Mesodermal cell (in vitro differentiated cells): Measurements from ENCODE around the gene WDR90.

Experiments
- H3K27ac ChIP-seq: 2 replicates; pipeline ENCODE4 v1.7.0; 2013; ENCODE audit warnings: mild to moderate bottlenecking, low read depth, low read length, moderate library complexity; ENCODE audit not compliant: severe bottlenecking
- H3K36me3 ChIP-seq: 2 replicates; pipeline ENCODE4 v1.7.1; 2013; ENCODE audit warnings: mild to moderate bottlenecking, low read length, moderate library complexity; ENCODE audit not compliant: control insufficient read depth, insufficient read depth
- H3K4me1 ChIP-seq: one replicate; pipeline ENCODE4 v1.7.1; 2013; ENCODE audit warnings: mild to moderate bottlenecking, low read length; ENCODE audit not compliant: insufficient read depth, control insufficient read depth, poor library complexity, severe bottlenecking
- H3K4me3 ChIP-seq: 2 replicates; pipeline ENCODE4 v1.7.0; 2013; ENCODE audit warnings: low read length, control low read depth, mild to moderate bottlenecking; ENCODE audit not compliant: insufficient read depth, poor library complexity, severe bottlenecking; ENCODE audit errors: extremely low read depth
- H3K9me3 ChIP-seq: 2 replicates; pipeline ENCODE4 v1.7.1; 2013; ENCODE audit warnings: mild to moderate bottlenecking, low read length, moderate library complexity; ENCODE audit not compliant: control insufficient read depth
- WGBS, 2 experiments: methylation state at CpG; one replicate each; pipeline ENCODE4 v1.1.5; 2013; ENCODE audit warnings: missing lambda C conversion rate in 2 of 2; ENCODE audit not compliant: insufficient coverage in 2 of 2; 5-methylcytosine and 5-hydroxymethylcytosine counted together

WDR90 gene

DNA sequence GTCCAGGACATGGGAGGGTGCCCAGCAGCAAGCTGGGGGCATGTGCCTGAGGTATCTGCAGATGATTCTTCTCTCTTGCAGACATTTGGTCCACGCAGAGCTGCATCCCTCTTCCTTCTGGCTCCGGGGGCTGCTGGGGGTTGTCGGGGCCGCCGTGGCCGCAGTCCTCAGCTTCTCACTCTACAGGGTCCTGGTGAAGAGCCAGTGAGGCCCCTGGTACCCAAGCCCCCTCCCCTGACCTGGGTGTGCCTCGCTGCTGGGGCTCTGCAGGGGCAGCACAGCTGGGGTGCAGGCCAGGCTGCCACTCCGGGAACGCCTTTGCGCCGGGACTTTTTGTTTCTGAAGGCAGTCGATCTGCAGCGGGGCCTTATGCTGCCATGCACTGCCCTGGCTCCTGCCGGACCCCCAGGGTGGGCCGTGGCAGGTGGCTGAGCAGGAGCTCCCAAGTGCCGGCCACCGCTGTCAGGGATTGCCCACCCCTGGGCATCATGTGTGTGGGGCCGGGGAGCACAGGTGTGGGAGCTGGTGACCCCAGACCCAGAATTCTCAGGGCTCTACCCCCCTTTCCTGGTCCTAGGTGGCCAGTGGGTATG is 24.3 kb downstream of the WDR90 start:
- WGBS, 2 experiments = 98 to 99% methylated on average over 12 to 18 of the region's 18 CpGs
- H3K9me3 ChIP-seq = no peaks in the 10 kb centered on the region
- peaks cover 49% of the 10 kb centered on the region for H3K36me3 ChIP-seq
- peaks cover 17% of the 10 kb centered on the region for H3K4me1 ChIP-seq
- H3K27ac ChIP-seq = no peak overlapping the region
- no peak overlapping the region for H3K4me3 ChIP-seq

DNA sequence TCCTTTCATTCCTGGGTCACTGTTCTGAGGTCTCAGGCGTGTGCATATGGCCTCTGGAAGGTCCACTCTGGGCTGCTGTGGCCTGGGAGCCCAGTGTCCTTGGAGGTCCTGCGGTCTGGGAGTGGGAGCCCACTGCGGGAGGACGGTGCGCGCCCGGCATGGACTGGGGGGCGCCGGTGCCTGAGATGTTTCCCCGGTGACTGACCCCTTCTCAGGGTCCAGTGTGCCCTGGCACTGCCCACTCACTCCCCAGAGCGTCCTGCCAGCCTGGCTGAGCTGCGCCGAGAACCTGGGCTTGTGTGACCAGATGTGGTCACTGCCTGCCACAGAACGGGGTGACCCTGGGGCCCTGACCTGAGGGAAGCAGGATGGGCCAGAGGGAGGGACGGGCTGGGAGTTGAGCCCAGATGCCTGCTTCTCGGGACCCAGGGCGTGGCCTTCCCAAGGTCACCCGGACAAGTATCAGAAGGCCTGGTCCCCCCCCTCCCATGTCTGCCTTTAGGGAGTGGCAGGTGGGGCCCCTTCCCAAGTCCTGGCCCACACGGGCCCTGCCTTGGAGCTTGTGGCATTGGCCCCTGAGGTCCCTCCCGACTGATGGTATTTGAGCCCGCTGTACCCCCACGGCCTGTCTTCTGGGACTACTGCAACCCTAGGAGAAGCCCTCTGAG is 25.2 kb downstream of the WDR90 start:
- no peak overlapping the region for H3K27ac ChIP-seq
- H3K9me3 ChIP-seq = no peaks in the 10 kb centered on the region
- H3K4me1 ChIP-seq = peaks cover 12% of the 10 kb centered on the region
- 93 to 95% methylated on average over 17 to 22 of the region's 22 CpGs for WGBS, 2 experiments
- peaks cover 46% of the 10 kb centered on the region for H3K36me3 ChIP-seq
- H3K4me3 ChIP-seq = no peak overlapping the region

DNA sequence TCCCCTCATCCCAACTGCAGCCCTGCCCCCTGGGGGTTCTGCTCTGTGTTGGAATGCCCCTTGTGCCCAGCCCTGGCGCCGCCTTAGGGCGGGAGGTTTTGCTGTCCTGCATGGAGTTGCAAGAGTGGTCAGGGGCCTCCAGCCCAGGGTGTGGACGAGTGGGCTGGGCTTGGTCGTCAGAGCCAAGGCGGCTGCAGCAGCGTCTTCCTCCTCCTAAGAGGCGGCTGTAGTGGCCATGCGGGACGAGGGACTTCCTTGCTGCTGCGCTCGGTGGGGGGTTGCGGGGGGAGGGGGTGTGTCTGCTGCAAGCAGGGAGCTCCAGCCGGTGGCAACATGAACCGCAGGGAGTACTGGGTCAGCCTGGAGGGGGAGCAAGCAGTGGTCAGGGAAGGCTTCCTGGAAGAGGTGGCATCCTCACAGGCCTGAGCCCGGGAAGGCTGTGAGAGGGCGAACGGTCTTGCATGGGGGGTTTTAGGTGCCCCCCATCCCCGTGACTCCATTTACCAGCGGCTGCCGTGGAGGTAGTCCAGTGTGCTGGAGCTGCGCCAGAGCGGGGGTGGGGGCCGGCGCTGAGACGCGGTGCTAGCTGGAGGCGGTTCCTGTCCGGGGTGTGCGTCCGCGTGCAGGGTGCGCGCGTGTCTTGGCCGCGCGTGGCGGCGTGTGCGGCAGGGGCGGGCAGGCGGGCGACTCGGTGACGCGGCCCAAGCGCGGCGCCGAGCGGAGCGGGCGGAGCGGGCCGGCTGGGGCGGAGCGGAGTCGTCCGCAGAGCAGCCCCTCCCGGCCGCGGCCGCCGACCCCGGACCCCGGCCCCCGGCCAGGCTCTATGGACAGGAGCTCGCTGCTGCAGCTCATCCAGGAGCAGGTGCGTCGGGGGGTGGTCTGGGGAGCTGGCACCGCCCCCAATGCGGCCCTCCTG is 26.1 kb downstream of the WDR90 start, which contains the start of gene RHBDL1:
Gene RHBDL1 (plus strand): TSS at position 704 of the 916 bp plus-strand sequence. CDS start 120 bp downstream, at position 824.
- WGBS, 2 experiments = 9 to 11% methylated on average over 41 to 64 of the region's 73 CpGs
- Histone ChIP-seq H3K27ac (no peak within 1 kb of the TSS), H3K9me3 (no peaks in the 10 kb centered on the region), H3K36me3 (peaks cover 38% of the 10 kb centered on the region), H3K4me3 (peak within 1 kb of the TSS; percentile 22), H3K4me1 (peaks cover 10% of the 10 kb centered on the region)

DNA sequence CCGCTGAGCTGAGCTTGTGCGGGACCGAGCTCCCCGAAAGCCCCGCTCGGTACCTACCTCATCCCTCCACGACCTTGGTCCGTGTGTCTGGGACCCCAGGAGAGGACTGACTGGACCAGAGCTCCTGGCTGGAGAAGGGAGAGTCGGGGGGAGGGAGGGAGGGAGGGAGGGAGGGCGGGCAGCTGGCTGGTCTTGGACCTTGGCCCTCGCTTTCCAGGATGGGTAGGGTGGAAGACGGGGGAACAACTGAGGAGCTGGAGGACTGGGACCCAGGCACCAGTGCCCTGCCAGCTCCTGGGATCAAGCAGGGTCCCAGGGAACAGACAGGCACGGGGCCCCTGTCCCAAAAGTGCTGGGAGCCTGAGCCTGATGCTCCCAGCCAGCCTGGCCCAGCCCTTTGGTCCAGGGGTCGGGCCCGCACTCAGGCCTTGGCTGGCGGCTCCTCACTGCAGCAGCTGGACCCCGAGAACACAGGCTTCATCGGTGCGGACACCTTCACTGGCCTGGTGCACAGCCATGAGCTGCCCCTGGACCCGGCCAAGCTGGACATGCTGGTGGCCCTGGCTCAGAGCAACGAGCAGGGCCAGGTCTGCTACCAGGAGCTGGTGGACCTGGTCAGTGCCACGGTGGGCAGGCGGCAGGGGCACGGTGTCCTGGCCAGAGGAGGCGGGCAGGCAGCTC is 26.9 kb downstream of the WDR90 start:
- Histone ChIP-seq H3K36me3 (peaks cover 30% of the 10 kb centered on the region), H3K27ac (no peak overlapping the region), H3K9me3 (no peaks in the 10 kb centered on the region), H3K4me1 (peaks cover 12% of the 10 kb centered on the region), H3K4me3 (no peak overlapping the region)
- 81 to 85% methylated on average over 16 to 18 of the region's 25 CpGs for WGBS, 2 experiments

DNA sequence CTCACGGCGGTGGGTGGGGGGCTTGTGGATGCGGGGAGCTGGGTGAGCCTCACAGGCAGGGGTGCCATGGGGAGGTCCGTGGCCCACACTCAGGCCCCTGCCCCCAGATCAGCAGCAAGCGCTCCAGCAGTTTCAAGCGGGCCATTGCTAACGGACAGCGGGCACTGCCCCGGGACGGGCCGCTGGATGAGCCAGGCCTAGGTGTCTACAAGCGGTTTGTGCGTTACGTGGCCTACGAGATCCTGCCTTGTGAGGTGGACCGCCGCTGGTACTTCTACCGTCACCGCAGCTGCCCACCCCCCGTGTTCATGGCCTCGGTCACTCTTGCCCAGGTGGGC is 27.4 kb downstream of the WDR90 start:
- Histone ChIP-seq H3K4me1 (peaks cover 18% of the 10 kb centered on the region), H3K27ac (no peak overlapping the region), H3K4me3 (no peak overlapping the region), H3K9me3 (no peaks in the 10 kb centered on the region), H3K36me3 (peaks cover 27% of the 10 kb centered on the region)
- 97 to 98% methylated on average over 21 of the region's 21 CpGs for WGBS, 2 experiments

DNA sequence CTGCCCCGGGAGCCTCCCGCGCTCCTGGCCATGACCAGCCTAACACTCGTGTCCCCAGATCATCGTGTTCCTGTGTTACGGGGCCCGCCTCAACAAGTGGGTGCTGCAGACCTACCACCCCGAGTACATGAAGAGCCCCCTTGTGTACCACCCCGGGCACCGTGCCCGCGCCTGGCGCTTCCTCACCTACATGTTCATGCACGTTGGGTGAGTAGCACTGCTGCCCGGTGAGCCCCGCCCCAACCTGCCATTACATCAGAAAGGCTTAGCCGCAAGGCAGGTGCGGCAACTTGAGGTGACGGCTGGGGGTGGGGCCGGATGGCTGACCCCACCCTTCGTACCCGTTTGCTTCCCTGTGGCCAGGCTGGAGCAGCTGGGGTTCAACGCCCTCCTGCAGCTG is 27.7 kb downstream of the WDR90 start:
- Histone ChIP-seq H3K36me3 (peaks cover 27% of the 10 kb centered on the region), H3K4me1 (peaks cover 21% of the 10 kb centered on the region), H3K27ac (no peak overlapping the region), H3K9me3 (no peaks in the 10 kb centered on the region), H3K4me3 (no peak overlapping the region)
- WGBS, 2 experiments = 93% methylated on average over 23 of the region's 23 CpGs

DNA sequence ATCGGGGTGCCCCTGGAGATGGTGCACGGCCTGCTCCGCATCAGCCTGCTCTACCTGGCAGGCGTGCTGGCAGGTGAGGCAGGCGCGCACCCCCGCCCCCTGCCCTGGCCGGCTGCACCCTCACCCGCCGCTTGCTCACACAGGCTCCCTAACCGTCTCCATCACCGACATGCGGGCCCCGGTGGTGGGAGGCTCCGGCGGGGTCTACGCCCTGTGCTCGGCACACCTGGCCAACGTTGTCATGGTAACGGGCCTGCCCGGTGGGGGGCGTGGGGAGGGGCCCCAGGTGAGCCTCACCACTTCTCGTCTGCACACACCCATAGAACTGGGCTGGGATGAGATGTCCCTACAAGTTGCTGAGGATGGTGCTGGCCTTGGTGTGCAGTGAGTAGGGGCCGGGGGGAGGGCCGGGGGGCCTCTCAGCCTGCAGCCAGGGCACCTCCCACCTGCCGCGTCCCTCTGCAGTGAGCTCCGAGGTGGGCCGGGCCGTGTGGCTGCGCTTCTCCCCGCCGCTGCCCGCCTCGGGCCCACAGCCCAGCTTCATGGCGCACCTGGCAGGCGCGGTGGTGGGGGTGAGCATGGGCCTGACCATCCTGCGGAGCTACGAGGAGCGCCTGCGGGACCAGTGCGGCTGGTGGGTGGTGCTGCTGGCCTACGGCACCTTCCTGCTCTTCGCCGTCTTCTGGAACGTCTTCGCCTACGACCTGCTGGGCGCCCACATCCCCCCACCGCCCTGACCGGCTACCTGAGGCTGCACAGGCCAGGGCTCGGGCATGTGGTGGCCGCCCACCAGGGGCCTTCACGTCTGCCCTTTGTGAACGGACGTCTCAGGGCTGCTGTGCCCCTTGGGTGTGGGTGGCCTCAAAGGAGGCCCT is 28.4 kb downstream of the WDR90 start:
- Histone ChIP-seq H3K27ac (no peak overlapping the region), H3K4me3 (no peak overlapping the region), H3K9me3 (no peaks in the 10 kb centered on the region), H3K4me1 (peaks cover 23% of the 10 kb centered on the region), H3K36me3 (peaks cover 28% of the 10 kb centered on the region)
- WGBS, 2 experiments = 91 to 94% methylated on average over 35 to 54 of the region's 57 CpGs

DNA sequence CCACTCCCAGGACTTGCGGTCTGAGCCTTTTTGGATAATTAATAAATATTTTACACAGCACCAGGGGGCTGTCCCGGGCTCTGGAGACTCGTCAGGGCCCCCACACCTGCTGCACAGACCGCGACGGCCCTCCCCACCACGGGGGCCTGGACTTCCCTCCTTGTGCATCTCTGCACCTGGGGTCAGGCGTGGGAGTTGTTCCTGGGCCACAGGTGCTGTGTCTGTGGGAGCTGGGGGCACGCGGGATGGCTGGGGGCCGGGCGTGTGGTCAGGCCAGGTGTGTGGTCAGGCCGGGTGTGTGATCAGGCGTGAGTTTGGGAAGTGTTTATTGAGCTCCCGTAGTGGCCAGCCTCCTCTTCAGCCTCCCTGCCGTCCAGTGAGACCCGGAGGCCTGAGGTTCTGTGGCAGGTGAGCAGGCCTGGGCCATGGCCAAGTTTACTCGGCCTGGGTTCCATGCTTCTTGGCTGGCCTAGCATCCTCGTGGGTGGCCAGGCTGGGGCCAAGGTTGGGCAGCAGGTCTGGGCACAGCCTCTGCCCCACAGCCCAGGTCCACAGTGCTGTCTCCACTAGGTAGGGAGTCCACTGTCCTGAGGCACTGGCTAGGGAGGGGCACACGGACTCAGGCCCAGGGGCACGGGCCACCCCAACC is 29.2 kb downstream of the WDR90 start:
- Histone ChIP-seq H3K9me3 (no peaks in the 10 kb centered on the region), H3K36me3 (peaks cover 29% of the 10 kb centered on the region), H3K4me1 (peaks cover 23% of the 10 kb centered on the region), H3K4me3 (no peak overlapping the region), H3K27ac (no peak overlapping the region)
- WGBS, 2 experiments = 92 to 95% methylated on average over 17 to 18 of the region's 21 CpGs

DNA sequence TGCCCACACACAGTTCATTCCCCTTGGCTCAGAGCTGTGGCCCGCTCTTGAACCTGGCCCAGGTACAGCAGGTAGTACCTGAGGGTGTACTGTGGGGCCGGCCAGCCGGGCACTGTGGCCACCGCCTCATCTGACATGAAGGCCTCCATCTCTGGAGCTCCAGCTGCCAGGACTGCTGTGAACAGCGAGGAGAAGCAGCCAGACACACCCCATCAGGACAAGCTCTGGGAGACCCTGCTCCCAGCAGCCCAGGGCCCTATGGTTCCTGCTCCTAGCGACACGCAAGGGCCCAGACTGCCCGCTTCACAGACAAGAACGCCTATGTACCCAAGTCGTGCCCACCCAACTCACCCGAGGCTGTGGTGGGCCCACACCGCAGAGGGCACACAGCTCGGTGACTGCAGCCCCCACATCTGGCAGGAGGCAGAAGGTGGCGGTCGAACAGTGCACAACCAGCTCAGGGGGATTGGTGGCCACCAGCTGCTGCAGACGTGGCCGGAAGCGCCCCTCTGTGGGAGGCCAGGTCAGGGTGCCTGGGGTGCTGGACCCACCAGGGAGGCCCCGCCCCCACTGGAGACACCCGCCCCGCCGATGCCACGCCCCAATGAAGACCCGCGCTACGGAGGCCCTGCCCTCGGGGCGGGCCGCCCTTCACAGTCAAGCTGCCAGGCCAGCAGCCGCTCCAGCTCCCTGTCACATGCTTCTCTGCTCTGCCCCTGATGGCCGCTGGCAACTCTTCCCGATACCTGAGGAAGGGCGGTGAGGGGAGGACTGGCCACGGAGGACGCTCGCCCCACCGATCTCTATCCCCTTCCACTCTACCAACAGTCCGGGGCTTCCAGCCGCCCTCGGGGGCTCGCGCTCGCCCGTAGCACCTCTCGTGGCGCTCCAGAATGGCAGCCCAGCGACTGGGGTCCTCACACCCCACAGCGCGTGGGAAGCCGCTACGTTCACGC is 30.0 kb downstream of the WDR90 start:
- 36 to 84% methylated on average over 18 to 45 of the region's 52 CpGs for WGBS, 2 experiments
- H3K4me1 ChIP-seq = peaks cover 23% of the 10 kb centered on the region

More for the DNA sequence above, 30.0 kb downstream of the WDR90 start:
- H3K36me3 ChIP-seq = peaks cover 23% of the 10 kb centered on the region
- peak overlapping the region; percentile 34 for H3K4me3 ChIP-seq
- peak overlapping the region; percentile 59 for H3K27ac ChIP-seq
- no peaks in the 10 kb centered on the region for H3K9me3 ChIP-seq
